ENCODE measurements around the gene STON1.

GRCh38 chr2:48534781-48535180 lies 4.8 kb downstream of the STON1 start:
- TF ChIP-seq CTCF (IDR thresholded peaks at IDR 0.05) (no peak), POLR2AphosphoS5 (IDR thresholded peaks at IDR 0.05) (no peak), POLR2A (IDR thresholded peaks at IDR 0.05) (no peak)

Data from breast epithelium (tissue), 3 donors.